ENCODE results near the gene DNPH1.

DNA sequence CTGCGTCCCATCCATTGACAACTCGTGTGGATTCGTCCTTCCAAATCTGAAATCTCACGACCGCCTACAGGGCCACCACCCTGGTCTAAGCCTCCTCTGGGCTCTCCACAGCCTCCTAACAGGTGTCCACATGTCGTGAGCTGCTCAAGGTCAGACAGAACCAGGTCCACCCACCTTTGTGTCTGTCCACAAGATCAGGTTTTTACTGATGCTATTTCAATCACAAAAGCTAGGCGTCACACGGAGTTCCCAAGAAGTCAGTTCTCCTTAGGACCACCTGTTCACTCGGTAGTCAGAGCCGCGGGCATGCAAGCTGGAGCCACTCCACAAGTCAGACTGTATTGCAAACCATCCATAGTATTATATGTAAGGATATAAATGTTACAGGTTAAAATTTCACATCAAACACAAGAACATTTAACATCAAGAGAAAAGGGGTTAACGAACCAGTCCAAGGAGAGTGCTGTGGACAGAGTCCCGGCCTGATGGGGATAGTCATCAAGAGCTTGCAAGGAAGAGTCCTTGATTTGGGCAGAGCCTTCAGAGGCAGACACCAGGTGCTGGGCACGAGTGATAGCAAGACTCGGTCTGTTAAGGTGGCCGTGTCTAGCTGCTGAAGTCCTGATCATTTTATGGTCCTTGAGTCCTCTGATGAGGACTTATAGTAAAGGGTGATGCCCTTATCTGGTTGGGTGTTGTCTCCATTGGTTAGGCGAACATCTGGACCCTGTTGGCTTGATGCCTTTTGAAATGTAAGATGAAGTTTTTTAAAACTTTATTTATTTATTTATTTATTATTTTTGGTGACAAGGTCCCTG lies 731 bp upstream of the DNPH1 start:
- TF ChIP-seq, protein P1, sequence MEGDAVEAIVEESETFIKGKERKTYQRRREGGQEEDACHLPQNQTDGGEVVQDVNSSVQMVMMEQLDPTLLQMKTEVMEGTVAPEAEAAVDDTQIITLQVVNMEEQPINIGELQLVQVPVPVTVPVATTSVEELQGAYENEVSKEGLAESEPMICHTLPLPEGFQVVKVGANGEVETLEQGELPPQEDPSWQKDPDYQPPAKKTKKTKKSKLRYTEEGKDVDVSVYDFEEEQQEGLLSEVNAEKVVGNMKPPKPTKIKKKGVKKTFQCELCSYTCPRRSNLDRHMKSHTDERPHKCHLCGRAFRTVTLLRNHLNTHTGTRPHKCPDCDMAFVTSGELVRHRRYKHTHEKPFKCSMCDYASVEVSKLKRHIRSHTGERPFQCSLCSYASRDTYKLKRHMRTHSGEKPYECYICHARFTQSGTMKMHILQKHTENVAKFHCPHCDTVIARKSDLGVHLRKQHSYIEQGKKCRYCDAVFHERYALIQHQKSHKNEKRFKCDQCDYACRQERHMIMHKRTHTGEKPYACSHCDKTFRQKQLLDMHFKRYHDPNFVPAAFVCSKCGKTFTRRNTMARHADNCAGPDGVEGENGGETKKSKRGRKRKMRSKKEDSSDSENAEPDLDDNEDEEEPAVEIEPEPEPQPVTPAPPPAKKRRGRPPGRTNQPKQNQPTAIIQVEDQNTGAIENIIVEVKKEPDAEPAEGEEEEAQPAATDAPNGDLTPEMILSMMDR (IDR thresholded peaks at IDR 0.05) = no peak
- no peak for TF ChIP-seq ZFX (IDR thresholded peaks at IDR 0.05; ENCODE audit: borderline replicate concordance)
